Measurements from ENCODE around the gene FGF14.

DNA sequence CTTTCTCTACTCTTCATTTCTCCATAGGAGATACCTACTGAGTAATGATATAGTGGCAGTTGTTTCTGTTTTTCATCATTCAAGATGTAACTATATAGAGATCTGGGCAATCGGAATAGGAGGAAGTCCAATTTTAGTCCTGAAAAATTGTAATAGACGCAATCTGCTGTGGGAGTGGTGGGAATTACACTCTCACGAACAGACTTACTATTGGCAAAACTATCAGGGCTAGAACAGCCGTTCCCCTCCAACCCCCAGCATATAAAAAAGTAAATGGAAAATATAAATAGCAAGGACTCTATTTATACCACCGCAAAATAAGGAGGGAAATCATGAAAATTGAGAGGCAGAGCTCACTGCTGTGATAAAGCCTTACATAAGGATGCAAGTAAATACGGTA, 330.1 kb downstream of the FGF14 start:
- TF ChIP-seq CTCF (IDR thresholded peaks at IDR 0.05) (no peak), POLR2A (IDR thresholded peaks at IDR 0.05) (no peak)
